HG03520 (cell line): ENCODE results near the gene EN2.
"Not testable (repeated sequence)": the region's sequence is repeated elsewhere in the genome, so short reads cannot be mapped to it uniquely, and the experiment has no call there.

Source experiments
- ATAC-seq: cut with Tn5 transposase; IDR thresholded peaks from one replicate; pipeline ENCODE4 v1.9.1; 2021; ENCODE audit warnings: mild to moderate bottlenecking, moderate library complexity; ENCODE audit not compliant: unreplicated experiment

Gene EN2

GRCh38 chr7:155425887-155426286 is 32.0 kb upstream of the EN2 start:
- no peak for ATAC-seq

DNA sequence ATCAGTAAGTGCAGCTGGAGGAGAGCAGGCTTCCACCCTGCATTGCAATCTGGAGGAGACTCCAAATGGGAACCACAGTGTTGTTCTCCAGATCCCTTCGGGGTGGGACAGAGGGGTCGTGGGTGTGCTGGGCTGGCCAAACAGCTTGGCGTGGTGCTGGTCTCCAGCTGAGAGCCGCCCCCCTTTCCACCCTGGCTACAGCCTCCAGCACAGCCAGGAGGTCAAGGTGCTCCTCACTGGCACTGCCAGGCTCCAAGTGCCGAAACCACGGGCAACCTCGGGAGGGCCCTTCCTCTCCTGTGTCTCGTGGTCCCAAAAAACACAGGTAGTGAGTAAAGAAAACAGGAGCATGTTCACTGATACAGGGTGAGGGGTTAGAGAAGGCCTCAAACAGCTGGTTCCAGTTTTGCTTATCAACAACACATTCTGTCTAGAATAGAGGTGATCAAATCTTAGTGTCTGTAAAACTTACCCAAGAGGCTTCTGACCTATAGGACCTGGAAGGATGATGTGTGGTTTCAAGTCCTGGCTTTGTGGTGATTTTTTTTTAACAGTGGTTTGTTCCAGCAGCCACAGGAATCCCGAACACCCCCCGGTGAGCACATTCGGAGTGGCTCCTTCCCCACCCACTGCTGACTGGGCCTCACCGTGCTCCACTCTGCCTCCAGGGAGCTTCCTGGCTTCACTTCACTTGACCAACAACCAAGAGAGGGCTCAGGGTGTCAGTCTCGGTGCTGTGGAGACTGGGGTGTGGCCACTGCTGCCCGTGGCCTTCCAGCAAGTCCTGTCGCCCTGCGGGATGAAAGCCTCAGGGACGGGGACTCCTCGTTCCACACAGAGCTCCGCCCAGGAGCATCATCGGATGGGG is 31.2 kb upstream of the EN2 start:
- no peak for ATAC-seq

- no peak for ATAC-seq
Measured at GRCh38 chr7:155427411-155428038, 30.4 kb upstream of the EN2 start.

GRCh38 chr7:155428171-155428834 is 29.6 kb upstream of the EN2 start:
- ATAC-seq: no peak

- ATAC-seq: no peak
Measured at GRCh38 chr7:155429651-155430050, 28.3 kb upstream of the EN2 start.

DNA sequence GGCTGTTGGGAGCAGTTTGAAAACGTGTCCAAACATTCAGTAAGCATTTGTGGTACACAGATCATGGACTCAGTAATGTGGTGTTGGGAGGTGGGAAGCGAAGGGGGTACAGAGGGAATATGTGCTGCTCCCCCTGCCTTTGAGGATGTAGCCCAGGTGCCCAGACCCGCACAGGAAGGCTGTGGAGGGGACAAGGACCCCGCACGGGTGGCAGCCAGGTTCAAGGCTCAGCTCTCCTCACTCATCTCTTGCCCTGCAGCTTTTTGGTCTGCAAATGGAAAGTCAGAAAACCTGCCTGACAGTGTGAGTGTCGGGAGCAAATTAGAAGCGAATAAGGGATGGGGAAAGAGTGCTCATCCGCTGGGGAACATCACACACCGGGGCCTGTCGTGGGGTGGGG is 27.3 kb upstream of the EN2 start:
- ATAC-seq: no peak

- ATAC-seq: no peak
Measured at GRCh38 chr7:155431231-155431630, 26.7 kb upstream of the EN2 start.

- no peak for ATAC-seq
Measured at GRCh38 chr7:155431711-155432110, 26.2 kb upstream of the EN2 start.

GRCh38 chr7:155435110-155435509 is 22.8 kb upstream of the EN2 start:
- ATAC-seq: no peak

- no peak for ATAC-seq
Measured at GRCh38 chr7:155437836-155438235, 20.1 kb upstream of the EN2 start.

DNA sequence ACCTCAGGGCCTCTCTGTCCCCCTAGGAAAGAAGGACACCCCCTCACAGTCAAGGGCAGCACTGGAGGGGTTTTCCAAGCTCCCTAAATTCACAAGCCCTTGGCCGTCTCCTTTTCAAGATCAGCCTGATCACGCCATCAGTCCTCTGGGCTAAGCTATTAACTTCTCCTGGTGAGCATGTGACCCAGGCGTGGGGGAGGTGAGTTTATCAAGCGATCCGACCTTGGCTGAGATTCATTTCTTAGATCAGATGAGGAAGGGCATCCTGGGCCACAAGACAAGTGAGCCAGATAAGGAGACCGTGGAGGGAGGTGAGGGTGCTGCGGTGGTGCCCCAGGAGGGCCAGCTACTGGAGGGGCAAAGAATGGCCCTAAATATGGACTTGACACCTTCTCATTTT is 19.2 kb upstream of the EN2 start:
- no peak for ATAC-seq

- ATAC-seq: no peak
Measured at GRCh38 chr7:155439311-155440017, 18.5 kb upstream of the EN2 start.

- no peak for ATAC-seq
Measured at GRCh38 chr7:155440018-155440410, 17.9 kb upstream of the EN2 start.

DNA sequence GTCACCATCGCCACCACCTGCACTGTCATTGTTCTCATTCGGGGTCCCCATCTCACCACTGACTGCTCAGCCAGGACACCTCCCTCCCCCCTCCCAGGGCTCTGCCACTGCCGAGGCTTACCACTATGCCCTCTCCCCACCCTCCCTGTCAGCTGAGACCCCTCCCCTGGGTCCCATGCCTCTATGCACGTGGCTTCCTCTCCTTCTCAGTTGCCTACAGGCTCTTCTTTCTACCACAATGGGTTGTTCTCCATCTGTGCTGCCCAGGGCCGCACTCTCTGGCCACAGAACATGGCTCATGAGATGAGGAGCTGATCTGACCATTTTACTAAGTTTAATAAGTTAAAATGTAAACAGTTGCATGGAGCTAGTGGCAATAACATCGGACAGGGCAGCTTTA is 16.1 kb upstream of the EN2 start:
- no peak for ATAC-seq

- no peak for ATAC-seq
Measured at GRCh38 chr7:155444746-155445145, 13.2 kb upstream of the EN2 start.

- not testable (repeated sequence) for ATAC-seq
Measured at GRCh38 chr7:155445606-155446005, 12.3 kb upstream of the EN2 start.

GRCh38 chr7:155447603-155448002 is 10.3 kb upstream of the EN2 start:
- no peak for ATAC-seq

DNA sequence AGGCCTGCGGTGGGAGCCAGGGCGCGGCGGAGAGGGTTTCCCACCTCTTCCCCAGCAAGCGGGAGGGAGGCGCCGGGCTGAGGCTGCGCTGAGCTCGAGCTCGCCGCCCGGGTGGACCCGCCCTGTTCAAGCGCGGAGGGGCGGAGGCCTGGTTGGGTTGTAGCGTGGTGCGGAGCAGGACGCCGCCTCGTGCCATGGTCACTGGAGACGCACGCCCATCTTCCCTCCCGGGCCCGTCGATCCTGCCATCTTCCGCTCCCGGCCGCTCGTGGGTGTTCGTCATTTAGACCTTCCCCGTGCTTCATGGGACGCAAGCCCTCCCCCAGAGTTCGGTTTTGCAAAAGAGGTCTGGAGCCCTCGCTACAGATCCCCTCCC is 9.3 kb upstream of the EN2 start:
- ATAC-seq: no peak

DNA sequence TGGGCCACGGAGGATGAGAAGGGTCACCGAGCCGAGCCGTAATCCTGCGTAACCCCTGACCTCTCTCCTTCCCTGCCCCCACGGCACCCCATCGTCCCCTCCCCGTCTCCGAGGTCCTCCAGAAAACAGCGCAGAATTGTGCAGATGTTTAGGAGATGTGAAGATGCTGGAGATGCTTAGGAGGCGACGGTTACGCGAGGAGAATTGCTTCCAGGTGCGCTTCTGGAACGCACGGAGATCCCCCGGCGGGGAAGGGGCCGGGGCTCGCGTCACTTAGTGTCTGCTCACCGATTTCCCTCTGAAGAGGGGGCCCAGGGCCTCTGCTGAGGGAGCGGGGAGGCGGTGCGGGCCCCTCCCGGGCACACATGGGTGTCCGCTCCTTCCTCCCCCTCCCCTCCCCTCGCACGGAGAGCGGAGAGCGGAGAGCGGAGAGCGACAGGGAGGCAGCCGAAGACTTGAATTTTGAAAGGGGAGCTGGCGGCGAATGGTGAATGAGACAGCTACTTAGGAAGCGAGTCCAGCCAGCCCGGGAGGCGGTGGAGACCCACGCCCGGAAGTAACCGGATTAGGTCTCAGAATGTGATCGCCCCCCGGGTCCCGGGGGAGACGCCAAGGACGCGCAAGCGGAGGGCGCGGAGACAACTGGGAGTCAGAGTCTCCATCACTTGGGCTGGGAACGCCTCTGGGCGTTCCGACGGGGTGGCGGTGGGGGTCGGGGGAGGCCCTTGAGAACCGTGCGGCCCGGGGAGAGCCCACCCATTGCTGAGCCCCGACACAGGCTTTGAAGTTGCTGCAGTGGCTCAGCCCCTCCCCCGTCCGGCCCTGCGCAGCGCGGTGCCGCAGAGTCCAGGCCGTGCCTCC is 8.7 kb upstream of the EN2 start:
- ATAC-seq: no peak

GRCh38 chr7:155449869-155450557 is 7.9 kb upstream of the EN2 start:
- no peak for ATAC-seq
